ENCODE measurements around the gene CCDC92. TPM values are rescaled to one million over a fixed set of nuclear protein-coding genes. Genes with fewer than 3 reads are reported as not detected.
"Not testable (repeated sequence)": the region's sequence is repeated elsewhere in the genome, so short reads cannot be mapped to it uniquely, and the experiment has no call there.

Gene CCDC92
- total RNA-seq, 2 donors from 2014 or later = 30.1 to 46.4 TPM

GRCh38 chr12:123947531-123947930 is 25.1 kb downstream of the CCDC92 start:
- H3K9me3 ChIP-seq (ENCODE audit: control insufficient read depth, low read length, poor library complexity, severe bottlenecking); H3K27me3 Mint-ChIP-seq; DNase-seq; H3K4me3 Mint-ChIP-seq; ATAC-seq; H3K36me3 Mint-ChIP-seq (ENCODE audit: low read depth); H3K27ac Mint-ChIP-seq: not testable (repeated sequence)
- H3K4me1 Mint-ChIP-seq = peaks cover 14% of the 10 kb centered on the region

GRCh38 chr12:123946516-123947505 is 25.8 kb downstream of the CCDC92 start:
- Mint-ChIP-seq H3K4me1 (peaks cover 14% of the 10 kb centered on the region), H3K27ac (peak overlapping the region; percentile 67)
- ATAC-seq; H3K36me3 Mint-ChIP-seq (ENCODE audit: low read depth); H3K27me3 Mint-ChIP-seq; H3K9me3 ChIP-seq (ENCODE audit: control insufficient read depth, low read length, poor library complexity, severe bottlenecking); H3K4me3 Mint-ChIP-seq; DNase-seq: not testable (repeated sequence)

DNA sequence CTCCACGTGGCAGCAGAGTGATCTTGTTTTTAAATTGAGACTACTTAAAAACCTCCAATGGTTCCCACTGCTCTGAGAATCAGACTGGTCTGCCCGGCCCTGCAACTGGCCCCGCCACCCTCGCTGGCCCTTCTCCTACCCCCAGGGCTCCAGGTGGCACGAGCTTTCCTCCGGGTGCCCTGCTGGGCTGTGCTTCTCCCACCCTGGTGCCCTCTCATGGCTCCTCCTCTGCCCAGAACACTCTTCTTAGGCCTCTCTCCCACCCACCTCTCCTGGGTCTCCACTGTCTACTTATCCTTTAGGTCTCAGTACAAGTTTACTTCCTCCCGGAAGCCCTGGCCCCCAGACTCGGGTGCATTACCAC is 26.5 kb downstream of the CCDC92 start:
- no peaks in the 10 kb centered on the region for H3K27me3 Mint-ChIP-seq
- no peak for DNase-seq
- peaks cover 8% of the 10 kb centered on the region for H3K36me3 Mint-ChIP-seq (ENCODE audit: low read depth)
- H3K27ac Mint-ChIP-seq = peak overlapping the region; percentile 67
- no peak overlapping the region for H3K4me3 Mint-ChIP-seq
- H3K9me3 ChIP-seq (ENCODE audit: control insufficient read depth, low read length, poor library complexity, severe bottlenecking) = no peaks in the 10 kb centered on the region
- H3K4me1 Mint-ChIP-seq = peaks cover 11% of the 10 kb centered on the region
- no peak for ATAC-seq

DNA sequence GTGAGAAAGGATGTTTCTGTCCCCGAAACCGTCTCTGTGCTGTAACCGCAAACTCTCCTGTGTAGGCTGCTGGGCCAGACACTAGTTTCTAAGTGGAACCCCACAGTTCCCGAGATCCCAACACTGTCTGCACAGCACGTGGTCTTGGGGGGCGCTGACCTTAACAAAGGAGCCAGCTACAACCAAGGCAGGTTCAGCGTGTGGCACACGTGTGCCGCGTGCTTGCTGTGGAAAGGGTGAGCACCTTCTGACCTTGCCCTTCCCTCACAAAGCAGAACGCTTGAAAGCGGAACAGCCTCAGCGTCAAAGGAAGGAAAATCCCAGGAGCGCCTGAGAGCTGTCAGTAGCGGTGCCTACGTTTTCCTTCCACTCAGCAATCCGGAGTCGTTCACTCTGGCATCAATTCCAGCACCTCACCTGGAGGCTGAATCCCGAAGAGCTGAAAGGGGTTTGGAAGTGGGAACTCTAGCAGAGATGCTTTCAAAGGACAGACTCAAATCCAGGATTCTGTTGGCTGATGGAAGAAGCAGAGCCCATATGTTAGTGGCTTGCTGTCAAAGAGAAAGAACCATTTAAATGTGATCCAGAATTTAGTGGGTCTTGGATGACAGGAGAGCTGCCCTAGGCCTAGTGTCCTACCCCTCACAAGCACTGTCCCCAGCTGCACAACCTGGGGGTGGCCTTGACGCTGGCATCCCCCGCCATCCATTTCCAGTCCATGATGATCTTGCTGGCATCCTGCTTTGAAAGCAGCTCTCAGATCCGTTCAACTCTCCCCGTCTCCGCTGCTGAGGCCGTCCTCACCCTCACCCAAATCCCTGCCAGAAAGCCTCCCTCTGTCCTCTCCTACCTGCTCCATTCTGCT is 27.1 kb downstream of the CCDC92 start:
- Mint-ChIP-seq H3K27ac (peak overlapping the region; percentile 67), H3K4me3 (no peak overlapping the region), H3K4me1 (peaks cover 8% of the 10 kb centered on the region), H3K27me3 (no peaks in the 10 kb centered on the region), H3K36me3 (ENCODE audit: low read depth) (peaks cover 8% of the 10 kb centered on the region)
- no peak for ATAC-seq
- H3K9me3 ChIP-seq (ENCODE audit: control insufficient read depth, low read length, poor library complexity, severe bottlenecking) = no peaks in the 10 kb centered on the region
- no peak for DNase-seq

DNA sequence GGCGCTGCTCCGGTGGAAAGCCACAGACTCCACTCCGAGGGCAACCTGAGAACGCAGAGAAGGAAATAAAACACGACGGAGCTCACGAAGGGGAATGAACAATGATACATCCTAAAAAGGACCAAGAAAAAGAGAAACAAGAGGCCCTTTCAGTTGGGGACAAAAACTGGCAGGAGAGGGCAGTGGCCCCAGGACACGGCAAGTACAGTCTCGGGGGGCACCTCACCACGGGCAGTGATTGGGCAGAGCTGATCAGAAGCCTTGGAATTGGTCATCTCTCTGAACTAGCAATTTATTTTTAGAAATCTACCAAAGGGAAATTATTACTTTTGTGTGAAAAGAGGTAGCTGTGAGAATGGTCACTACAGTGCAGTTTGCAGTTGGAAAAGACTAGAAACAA is 27.9 kb downstream of the CCDC92 start:
- Mint-ChIP-seq H3K27me3 (no peaks in the 10 kb centered on the region), H3K4me3 (peak overlapping the region; percentile 39), H3K4me1 (peaks cover 8% of the 10 kb centered on the region), H3K27ac (no peak overlapping the region), H3K36me3 (ENCODE audit: low read depth) (peaks cover 8% of the 10 kb centered on the region)
- ATAC-seq = no peak
- DNase-seq = no peak
- H3K9me3 ChIP-seq (ENCODE audit: control insufficient read depth, low read length, poor library complexity, severe bottlenecking) = no peaks in the 10 kb centered on the region

GRCh38 chr12:123943816-123944215 is 28.8 kb downstream of the CCDC92 start:
- Mint-ChIP-seq H3K4me3 (no peak overlapping the region), H3K27me3 (no peaks in the 10 kb centered on the region), H3K36me3 (ENCODE audit: low read depth) (peaks cover 8% of the 10 kb centered on the region), H3K27ac (no peak overlapping the region), H3K4me1 (peaks cover 11% of the 10 kb centered on the region)
- ATAC-seq (no peak), DNase-seq (no peak)
- H3K9me3 ChIP-seq (ENCODE audit: control insufficient read depth, low read length, poor library complexity, severe bottlenecking) = no peaks in the 10 kb centered on the region

DNA sequence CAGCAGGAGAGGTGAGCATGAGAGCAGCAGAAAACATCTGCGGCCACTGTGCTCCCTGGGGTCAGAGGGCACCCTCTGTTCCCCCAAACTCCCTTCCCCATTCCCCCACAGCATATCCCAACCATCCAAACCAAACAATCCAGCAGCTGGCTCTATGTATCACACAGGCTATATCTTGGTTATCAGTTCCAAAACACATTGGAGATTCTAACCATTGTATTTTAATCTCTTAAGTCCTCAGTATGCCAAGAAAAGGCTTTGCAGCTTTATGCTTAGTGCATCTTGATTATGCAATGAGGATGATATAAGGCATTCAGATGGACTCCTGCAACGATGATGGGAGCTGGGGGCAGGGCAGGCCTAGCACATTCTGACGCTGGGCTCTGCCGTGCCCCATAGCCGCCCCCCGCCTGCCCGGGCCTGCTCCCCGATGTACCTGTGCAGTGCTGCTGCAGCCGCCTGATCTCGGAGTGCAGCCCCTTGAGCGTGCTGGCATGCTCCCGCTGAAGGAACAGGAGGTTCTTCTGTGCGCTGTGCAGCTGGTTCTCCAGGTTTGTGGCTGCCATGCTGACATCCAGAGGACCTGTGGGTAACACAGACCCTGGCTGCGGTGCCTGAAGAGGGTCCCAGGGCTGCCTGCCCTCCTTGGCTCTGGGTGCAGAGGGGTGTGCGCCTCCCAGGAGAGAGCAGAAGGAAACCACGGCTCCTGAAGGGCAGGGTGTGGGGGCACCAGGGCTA is 29.6 kb downstream of the CCDC92 start:
- no peak for DNase-seq
- Mint-ChIP-seq H3K27ac (no peak overlapping the region), H3K4me1 (peaks cover 19% of the 10 kb centered on the region), H3K27me3 (no peaks in the 10 kb centered on the region), H3K4me3 (no peak overlapping the region), H3K36me3 (ENCODE audit: low read depth) (peaks cover 8% of the 10 kb centered on the region)
- no peaks in the 10 kb centered on the region for H3K9me3 ChIP-seq (ENCODE audit: control insufficient read depth, low read length, poor library complexity, severe bottlenecking)
- ATAC-seq = no peak

- Mint-ChIP-seq H3K36me3 (ENCODE audit: low read depth) (peaks cover 8% of the 10 kb centered on the region), H3K27me3 (no peaks in the 10 kb centered on the region), H3K4me3 (no peak overlapping the region), H3K4me1 (peaks cover 25% of the 10 kb centered on the region), H3K27ac (no peak overlapping the region)
- H3K9me3 ChIP-seq (ENCODE audit: control insufficient read depth, low read length, poor library complexity, severe bottlenecking) = no peaks in the 10 kb centered on the region
- DNase-seq (no peak), ATAC-seq (no peak)
These were observed 30.4 kb downstream of the CCDC92 start for GRCh38 chr12:123942238-123942653.

DNA sequence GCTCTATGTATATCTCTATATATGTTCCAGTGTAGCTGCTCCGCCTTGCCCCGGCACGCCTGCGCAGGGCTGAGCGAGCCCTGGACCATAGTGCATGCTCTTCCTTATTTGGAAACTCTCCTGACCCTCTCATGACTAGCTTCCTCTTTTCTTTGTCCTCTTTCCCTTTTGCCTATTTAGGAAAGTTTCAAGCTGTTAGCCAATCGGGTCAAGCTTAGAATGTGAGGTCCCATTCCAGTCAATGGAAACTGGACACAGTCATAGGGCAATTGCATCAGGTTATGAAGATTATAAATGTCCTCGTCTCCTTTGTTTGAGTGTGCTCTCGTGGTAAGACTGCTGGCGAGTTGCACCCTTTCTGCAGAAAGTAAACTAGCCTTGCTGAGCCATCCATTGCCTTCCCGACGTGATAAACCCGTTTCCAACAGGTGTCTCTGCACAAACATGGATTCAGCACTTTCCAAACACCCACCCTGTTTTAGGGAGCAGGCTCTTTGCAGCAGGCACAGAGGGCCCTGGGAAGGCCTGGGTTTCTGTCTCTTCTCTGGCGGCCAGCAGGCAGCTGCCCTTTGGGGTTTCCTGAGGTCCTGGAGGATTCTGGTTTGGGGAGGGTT is 30.9 kb downstream of the CCDC92 start:
- Mint-ChIP-seq H3K36me3 (ENCODE audit: low read depth) (peaks cover 9% of the 10 kb centered on the region), H3K4me3 (no peak overlapping the region), H3K27ac (no peak overlapping the region), H3K4me1 (peaks cover 25% of the 10 kb centered on the region), H3K27me3 (no peaks in the 10 kb centered on the region)
- DNase-seq (no peak), ATAC-seq (no peak)
- no peaks in the 10 kb centered on the region for H3K9me3 ChIP-seq (ENCODE audit: control insufficient read depth, low read length, poor library complexity, severe bottlenecking)

GRCh38 chr12:123941000-123941399 is 31.6 kb downstream of the CCDC92 start:
- peaks cover 13% of the 10 kb centered on the region for H3K36me3 Mint-ChIP-seq (ENCODE audit: low read depth)
- H3K4me1 Mint-ChIP-seq = peaks cover 26% of the 10 kb centered on the region
- no peak overlapping the region for H3K27ac Mint-ChIP-seq
- DNase-seq (no peak), ATAC-seq (no peak)
- no peak overlapping the region for H3K4me3 Mint-ChIP-seq
- no peaks in the 10 kb centered on the region for H3K9me3 ChIP-seq (ENCODE audit: control insufficient read depth, low read length, poor library complexity, severe bottlenecking)
- H3K27me3 Mint-ChIP-seq = no peaks in the 10 kb centered on the region

DNA sequence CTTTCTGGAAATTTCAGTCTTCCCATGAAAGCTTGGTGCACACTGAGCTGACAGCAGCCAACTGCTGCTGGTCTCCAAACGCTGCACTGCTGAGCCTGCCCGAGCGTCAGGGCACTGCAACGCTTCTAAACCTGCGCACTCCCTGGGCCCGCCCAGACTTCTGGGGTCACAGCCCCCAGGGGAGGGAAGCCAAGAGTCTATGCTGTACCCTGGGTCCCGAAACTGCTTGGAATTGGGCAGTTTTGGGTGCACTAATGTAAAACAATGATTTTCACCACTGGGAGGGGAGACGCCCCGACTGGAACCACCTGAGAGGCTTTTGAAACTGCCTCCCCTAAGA is 32.0 kb downstream of the CCDC92 start:
- Mint-ChIP-seq H3K4me3 (no peak overlapping the region), H3K27me3 (no peaks in the 10 kb centered on the region), H3K27ac (no peak overlapping the region), H3K4me1 (peaks cover 23% of the 10 kb centered on the region), H3K36me3 (ENCODE audit: low read depth) (peaks cover 13% of the 10 kb centered on the region)
- ATAC-seq (no peak), DNase-seq (no peak)
- H3K9me3 ChIP-seq (ENCODE audit: control insufficient read depth, low read length, poor library complexity, severe bottlenecking) = no peaks in the 10 kb centered on the region

DNA sequence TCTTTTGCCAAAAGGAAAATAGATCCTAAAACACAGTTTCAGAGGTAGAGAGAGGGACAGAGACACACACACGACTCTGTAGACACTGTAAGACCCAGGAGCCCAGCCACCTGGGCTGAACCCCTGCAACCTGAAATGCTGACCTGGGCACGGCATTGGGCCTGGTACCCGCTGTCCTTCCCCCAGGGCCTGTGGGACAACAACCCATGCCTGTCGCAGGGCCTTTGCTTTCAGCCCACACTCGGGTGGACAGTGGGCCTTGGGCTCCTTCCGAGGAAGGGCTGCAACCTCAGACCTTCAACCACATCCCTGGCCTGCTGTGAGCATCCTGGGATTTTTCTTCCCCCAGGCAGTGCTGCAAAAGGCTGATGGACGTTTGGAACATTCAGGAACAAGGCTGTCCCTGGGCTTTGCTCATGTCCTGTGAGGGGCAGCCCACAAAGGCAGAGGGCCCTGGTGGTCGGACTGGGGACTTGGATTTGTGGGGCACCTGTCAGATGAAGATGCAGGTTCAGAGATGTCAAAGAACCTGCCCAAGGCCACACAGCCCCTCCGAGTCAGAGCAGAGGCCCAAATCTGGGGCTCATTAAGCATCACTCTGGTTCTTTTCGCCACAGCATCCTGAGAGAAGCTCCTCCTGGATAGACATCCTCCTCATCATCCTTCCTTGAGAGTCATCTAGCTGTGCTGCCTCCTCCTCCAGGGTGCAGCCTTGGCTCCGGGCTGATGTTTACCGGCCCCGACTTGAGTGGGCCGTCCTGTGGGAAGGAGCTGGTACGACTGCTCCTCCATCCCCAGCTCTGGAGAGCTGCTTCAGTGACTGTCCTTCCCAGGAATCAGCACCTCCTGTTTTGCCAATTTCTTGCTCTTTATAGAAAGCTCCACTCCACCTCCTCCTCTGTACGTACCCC is 32.7 kb downstream of the CCDC92 start:
- H3K36me3 Mint-ChIP-seq (ENCODE audit: low read depth) = peaks cover 13% of the 10 kb centered on the region
- no peak overlapping the region for H3K27ac Mint-ChIP-seq
- no peak for ATAC-seq
- H3K4me3 Mint-ChIP-seq = no peak overlapping the region
- H3K4me1 Mint-ChIP-seq = peaks cover 23% of the 10 kb centered on the region
- DNase-seq = no peak
- H3K27me3 Mint-ChIP-seq = no peaks in the 10 kb centered on the region
- no peaks in the 10 kb centered on the region for H3K9me3 ChIP-seq (ENCODE audit: control insufficient read depth, low read length, poor library complexity, severe bottlenecking)
